ENCODE results near the gene TSPEAR. TPM values are rescaled to one million over a fixed set of nuclear protein-coding genes. Genes with fewer than 3 reads are reported as not detected.

TSPEAR gene
- total and polyA plus RNA-seq, 3 donors from 2014 or later: 0.53 to 0.62 (median 0.55) TPM

DNA sequence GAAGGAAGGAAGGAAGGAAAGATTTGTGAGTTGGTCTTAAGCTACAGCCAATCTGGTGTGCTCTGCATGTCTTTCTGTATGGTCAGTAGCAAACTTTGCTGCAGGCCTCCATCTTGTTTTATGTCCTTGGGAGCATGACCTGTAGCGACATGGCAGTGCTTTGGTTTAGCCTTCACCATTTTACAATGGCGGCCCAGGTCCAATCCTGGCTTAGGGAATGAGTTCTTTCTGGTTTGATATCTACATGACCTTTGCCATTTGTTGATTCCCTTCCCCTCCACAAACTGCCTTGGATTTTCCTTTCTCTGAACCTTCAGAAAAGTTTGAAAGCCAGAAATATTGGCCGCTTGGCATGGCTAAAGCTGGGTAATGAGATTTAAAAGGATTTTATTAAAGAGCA is 30.5 kb upstream of the TSPEAR start:
- Histone ChIP-seq H3K36me3 (ENCODE audit: low read depth, missing control alignments) (no peaks in the 10 kb centered on the region), H3K27me3 (no peaks in the 10 kb centered on the region), H3K4me1 (no peaks in the 10 kb centered on the region), H3K9me3 (peaks cover 4% of the 10 kb centered on the region), H3K27ac (no peak overlapping the region), H3K4me3 (no peak overlapping the region)
- DNase-seq: no peak
- TF ChIP-seq POLR2A (IDR thresholded peaks at IDR 0.05): no peak
- TF ChIP-seq, protein P1, sequence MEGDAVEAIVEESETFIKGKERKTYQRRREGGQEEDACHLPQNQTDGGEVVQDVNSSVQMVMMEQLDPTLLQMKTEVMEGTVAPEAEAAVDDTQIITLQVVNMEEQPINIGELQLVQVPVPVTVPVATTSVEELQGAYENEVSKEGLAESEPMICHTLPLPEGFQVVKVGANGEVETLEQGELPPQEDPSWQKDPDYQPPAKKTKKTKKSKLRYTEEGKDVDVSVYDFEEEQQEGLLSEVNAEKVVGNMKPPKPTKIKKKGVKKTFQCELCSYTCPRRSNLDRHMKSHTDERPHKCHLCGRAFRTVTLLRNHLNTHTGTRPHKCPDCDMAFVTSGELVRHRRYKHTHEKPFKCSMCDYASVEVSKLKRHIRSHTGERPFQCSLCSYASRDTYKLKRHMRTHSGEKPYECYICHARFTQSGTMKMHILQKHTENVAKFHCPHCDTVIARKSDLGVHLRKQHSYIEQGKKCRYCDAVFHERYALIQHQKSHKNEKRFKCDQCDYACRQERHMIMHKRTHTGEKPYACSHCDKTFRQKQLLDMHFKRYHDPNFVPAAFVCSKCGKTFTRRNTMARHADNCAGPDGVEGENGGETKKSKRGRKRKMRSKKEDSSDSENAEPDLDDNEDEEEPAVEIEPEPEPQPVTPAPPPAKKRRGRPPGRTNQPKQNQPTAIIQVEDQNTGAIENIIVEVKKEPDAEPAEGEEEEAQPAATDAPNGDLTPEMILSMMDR (IDR thresholded peaks at IDR 0.05): no peak
- WGBS, 2 donors: 83 to 89% methylated on average over 3 of the region's 3 CpGs
- intact Hi-C loops (cut with DNase I; ENCODE audit: low total_unique reads): no loop called here

- Histone ChIP-seq H3K4me3 (no peak overlapping the region), H3K4me1 (no peaks in the 10 kb centered on the region), H3K27me3 (no peaks in the 10 kb centered on the region), H3K27ac (no peak overlapping the region), H3K36me3 (ENCODE audit: low read depth, missing control alignments) (no peaks in the 10 kb centered on the region), H3K9me3 (peaks cover 4% of the 10 kb centered on the region)
- intact Hi-C loops (cut with DNase I; ENCODE audit: low total_unique reads): no loop called here
- WGBS, 2 donors: 87 to 96% methylated on average over 7 of the region's 7 CpGs
- no peak for DNase-seq
- TF ChIP-seq POLR2A (IDR thresholded peaks at IDR 0.05): no peak
- TF ChIP-seq, protein P1 (IDR thresholded peaks at IDR 0.05): no peak
Measured at GRCh38 chr21:44740742-44741141, 29.4 kb upstream of the TSPEAR start.

DNA sequence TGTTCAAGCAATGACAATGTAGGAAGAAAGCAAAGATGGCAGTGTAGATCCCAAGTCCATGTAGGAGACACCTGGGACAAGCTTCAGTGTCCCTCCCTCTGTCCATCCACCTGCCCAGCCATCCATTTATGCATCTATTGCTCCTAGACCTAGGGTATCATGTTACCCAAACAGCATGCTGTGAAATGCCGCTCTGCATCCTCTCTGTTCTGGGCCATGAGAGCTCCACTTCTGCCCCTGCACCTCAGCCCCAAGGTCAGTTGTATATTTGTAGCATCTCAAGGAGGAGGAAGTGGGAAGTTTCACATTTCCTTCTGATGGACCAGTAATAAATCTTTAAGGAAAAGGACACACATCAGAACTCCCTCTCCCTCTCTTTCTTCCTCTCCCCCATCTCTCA is 27.9 kb upstream of the TSPEAR start:
- 85 to 100% methylated on average over 1 of the region's 1 CpG for WGBS, 2 donors
- intact Hi-C loops (cut with DNase I; ENCODE audit: low total_unique reads): no loop called here
- Histone ChIP-seq H3K36me3 (ENCODE audit: low read depth, missing control alignments) (no peaks in the 10 kb centered on the region), H3K27ac (no peak overlapping the region), H3K4me3 (no peak overlapping the region), H3K4me1 (no peaks in the 10 kb centered on the region), H3K27me3 (no peaks in the 10 kb centered on the region), H3K9me3 (peaks cover 4% of the 10 kb centered on the region)
- TF ChIP-seq, protein P1 (IDR thresholded peaks at IDR 0.05): no peak
- DNase-seq: no peak

GRCh38 chr21:44738621-44739020 is 27.2 kb upstream of the TSPEAR start:
- TF ChIP-seq POLR2A (IDR thresholded peaks at IDR 0.05): no peak
- TF ChIP-seq, protein P1 (IDR thresholded peaks at IDR 0.05): no peak
- Histone ChIP-seq H3K4me3 (no peak overlapping the region), H3K9me3 (peaks cover 4% of the 10 kb centered on the region), H3K27ac (no peak overlapping the region), H3K4me1 (no peaks in the 10 kb centered on the region), H3K27me3 (no peaks in the 10 kb centered on the region), H3K36me3 (ENCODE audit: low read depth, missing control alignments) (no peaks in the 10 kb centered on the region)
- 92 to 96% methylated on average over 3 of the region's 3 CpGs for WGBS, 2 donors
- DNase-seq: no peak
- intact Hi-C loops (cut with DNase I; ENCODE audit: low total_unique reads): no loop called here

DNA sequence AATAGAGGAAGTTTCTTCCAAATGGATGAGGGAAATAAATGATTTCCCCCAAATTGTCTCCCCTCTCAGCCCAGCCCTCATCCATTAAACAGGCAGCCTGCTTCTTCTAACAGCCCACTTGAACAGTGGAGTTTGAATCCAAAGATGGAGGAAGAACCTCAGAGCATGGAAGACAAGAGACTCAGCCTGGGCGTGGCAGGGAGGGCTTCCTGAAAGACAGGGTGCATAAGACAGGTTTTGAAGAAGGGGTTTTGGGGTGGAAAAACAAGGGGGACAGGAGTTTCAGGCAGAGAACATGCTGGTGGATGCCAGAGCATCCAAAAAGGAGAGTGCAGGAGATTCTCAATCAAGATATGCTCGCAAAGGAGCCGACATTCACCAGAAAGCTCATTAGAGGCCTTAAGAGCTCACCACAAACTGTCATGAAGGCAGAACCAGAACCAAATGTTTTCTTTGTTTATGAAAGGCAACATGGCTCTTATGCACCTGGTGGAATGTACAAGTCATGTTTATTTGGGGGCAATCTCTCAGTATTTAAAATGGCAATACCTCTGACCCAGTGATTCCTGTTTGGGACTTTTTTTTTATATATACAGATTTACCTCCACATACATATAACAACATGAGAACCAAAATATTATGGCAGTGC is 26.5 kb upstream of the TSPEAR start:
- H3K36me3 ChIP-seq (ENCODE audit: low read depth, missing control alignments): no peaks in the 10 kb centered on the region
- no peak for TF ChIP-seq POLR2A (IDR thresholded peaks at IDR 0.05)
- TF ChIP-seq, protein P1 (IDR thresholded peaks at IDR 0.05): no peak
- H3K27me3 ChIP-seq: no peaks in the 10 kb centered on the region
- H3K9me3 ChIP-seq: peaks cover 4% of the 10 kb centered on the region
- intact Hi-C loops (cut with DNase I; ENCODE audit: low total_unique reads): no loop called here
- no peak for DNase-seq
- H3K4me1 ChIP-seq: no peaks in the 10 kb centered on the region
- 62 to 66% methylated on average over 3 of the region's 3 CpGs for WGBS, 2 donors
- H3K27ac ChIP-seq: no peak overlapping the region
- H3K4me3 ChIP-seq: no peak overlapping the region

Measured in testis (tissue), 3 donors.